NB4 (cell line): ENCODE measurements around the gene TRAF3.
"Not testable (repeated sequence)": the region's sequence is repeated elsewhere in the genome, so short reads cannot be mapped to it uniquely, and the experiment has no call there.

Experiments used
- DNase-seq: peaks from one replicate; pipeline ENCODE4 v3.0.0; 2010; ENCODE audit warnings: low read depth
- H3K4me3 ChIP-seq: one replicate; pipeline ENCODE4 v1.5.1; 2011; ENCODE audit warnings: mild to moderate bottlenecking, low read depth, low read length, moderate library complexity
- CTCF ChIP-seq: IDR thresholded peaks from one replicate; pipeline ENCODE4 v1.5.1; 2012; ENCODE audit warnings: low read depth, low read length
- MAX ChIP-seq: IDR thresholded peaks from 2 replicates; pipeline ENCODE4 v1.6.1; 2011; ENCODE audit warnings: low read depth, low read length
- MYC ChIP-seq: IDR thresholded peaks from 2 replicates; pipeline ENCODE4 v1.6.1; 2011; ENCODE audit warnings: low read depth, low read length
- POLR2A ChIP-seq: IDR thresholded peaks from 2 replicates; pipeline ENCODE4 v1.6.1; 2011; ENCODE audit warnings: mild to moderate bottlenecking; ENCODE audit not compliant: insufficient read length; ENCODE audit errors: extremely low read depth

Gene TRAF3

GRCh38 chr14:102830474-102831045, 53.3 kb downstream of the TRAF3 start:
- H3K4me3 ChIP-seq: no peak overlapping the region
- no peak for DNase-seq
- TF ChIP-seq MAX: no peak
- no peak for TF ChIP-seq CTCF
- TF ChIP-seq MYC: no peak
- no peak for TF ChIP-seq POLR2A

- no peak for TF ChIP-seq CTCF
- no peak for TF ChIP-seq MYC
- TF ChIP-seq POLR2A: no peak
These were observed 54.0 kb downstream of the TRAF3 start for GRCh38 chr14:102831163-102831804.

GRCh38 chr14:102833341-102833740, 56.1 kb downstream of the TRAF3 start:
- DNase-seq: no peak
- H3K4me3 ChIP-seq: no peak overlapping the region
- TF ChIP-seq POLR2A: no peak
- no peak for TF ChIP-seq CTCF
- no peak for TF ChIP-seq MAX
- no peak for TF ChIP-seq MYC

More at GRCh38 chr14:102831163-102831804, 54.0 kb downstream of the TRAF3 start:
- no peak overlapping the region for H3K4me3 ChIP-seq
- no peak for DNase-seq

GRCh38 chr14:102833991-102834390, 56.7 kb downstream of the TRAF3 start:
- TF ChIP-seq CTCF (no peak), MAX (no peak), POLR2A (no peak), MYC (no peak)
- H3K4me3 ChIP-seq: no peak overlapping the region
- DNase-seq: no peak

GRCh38 chr14:102835959-102836358, 58.7 kb downstream of the TRAF3 start:
- H3K4me3 ChIP-seq: no peak overlapping the region
- DNase-seq: no peak
- TF ChIP-seq POLR2A (no peak), MYC (no peak), MAX (no peak), CTCF (no peak)

- not testable (repeated sequence) for H3K4me3 ChIP-seq, DNase-seq
These were observed 59.9 kb downstream of the TRAF3 start for GRCh38 chr14:102837120-102837519.
